K562 (cell line): ENCODE data around the gene SCRN1. TPM values are rescaled to one million over a fixed set of nuclear protein-coding genes. Genes with fewer than 3 reads are reported as not detected.

Experiments
- CHD2 ChIP-seq: IDR thresholded peaks from 2 replicates; pipeline ENCODE4 v1.6.1; 2011; ENCODE audit warnings: low read depth, low read length
- DACH1 ChIP-seq: fragments of 450-650 bp; IDR thresholded peaks from 2 replicates; pipeline ENCODE4 v1.6.1; 2018; ENCODE audit not compliant: partially characterized antibody
- ZNF217 ChIP-seq: sonication (generic); formaldehyde crosslinking; IDR thresholded peaks from 2 replicates; pipeline ENCODE4 v1.8.0; 2022; ENCODE audit warnings: mild to moderate bottlenecking, missing genetic modification reagents
- polyA plus RNA-seq, 8 experiments: library from polyadenylated mRNA; depleted of rRNA in 4 of 8; stranded (reverse) in 5 of 8; unstranded in 3 of 8; fragments of >200 nt; fragmentation: Nextera tagmentation in 2 of 8; fragmentation: Illumina TruSeq in 1 of 8; extraction: Ambion mirVana in 2 of 8; extraction: Trizol in 1 of 8; gene quantifications; 2 replicates each; pipeline versions ENCODE4 v1.2.1 to v1.2.3, GENCODE V29; 2011 to 2014; ENCODE audit warnings: inconsistent platforms in 1 of 8, missing spikeins in 1 of 8
- total RNA-seq, 7 experiments: library from RNA; depleted of rRNA in 6 of 7; stranded (reverse); fragments of >200 nt in 6 of 7; fragmentation: Illumina TruSeq in 2 of 7; extraction: Trizol in 2 of 7; gene quantifications; 2 replicates each; pipeline versions ENCODE4 v1.2.1 to v1.2.3, GENCODE V29; 2011 to 2021; ENCODE audit warnings: low replicate concordance in 1 of 7
- TF ChIP-seq, protein P1 (sequence below), 2 experiments: fragments of 450-650 bp; formaldehyde crosslinking in 1 of 2; IDR thresholded peaks; 2 replicates each; pipeline versions ENCODE4 v1.4.0 to v1.6.1; 2014 to 2020; ENCODE audit warnings: mild to moderate bottlenecking in 2 of 2, borderline replicate concordance in 1 of 2, low read depth in 1 of 2
- TF ChIP-seq, protein P2 (sequence below): sonication (generic); formaldehyde crosslinking; IDR thresholded peaks from 2 replicates; pipeline ENCODE4 v1.8.0; 2022; ENCODE audit warnings: mild to moderate bottlenecking, missing genetic modification reagents

The SCRN1 gene
- total and polyA plus RNA-seq, 9 of the 15 experiments (the other 6 are each of a cell fraction or from before 2014, with no cell fraction given) = 0.13 to 1.4 (median 0.20) TPM

GRCh38 chr7:29878081-29878688, 111.4 kb downstream of the SCRN1 start (continued):
- TF ChIP-seq, protein P1, sequence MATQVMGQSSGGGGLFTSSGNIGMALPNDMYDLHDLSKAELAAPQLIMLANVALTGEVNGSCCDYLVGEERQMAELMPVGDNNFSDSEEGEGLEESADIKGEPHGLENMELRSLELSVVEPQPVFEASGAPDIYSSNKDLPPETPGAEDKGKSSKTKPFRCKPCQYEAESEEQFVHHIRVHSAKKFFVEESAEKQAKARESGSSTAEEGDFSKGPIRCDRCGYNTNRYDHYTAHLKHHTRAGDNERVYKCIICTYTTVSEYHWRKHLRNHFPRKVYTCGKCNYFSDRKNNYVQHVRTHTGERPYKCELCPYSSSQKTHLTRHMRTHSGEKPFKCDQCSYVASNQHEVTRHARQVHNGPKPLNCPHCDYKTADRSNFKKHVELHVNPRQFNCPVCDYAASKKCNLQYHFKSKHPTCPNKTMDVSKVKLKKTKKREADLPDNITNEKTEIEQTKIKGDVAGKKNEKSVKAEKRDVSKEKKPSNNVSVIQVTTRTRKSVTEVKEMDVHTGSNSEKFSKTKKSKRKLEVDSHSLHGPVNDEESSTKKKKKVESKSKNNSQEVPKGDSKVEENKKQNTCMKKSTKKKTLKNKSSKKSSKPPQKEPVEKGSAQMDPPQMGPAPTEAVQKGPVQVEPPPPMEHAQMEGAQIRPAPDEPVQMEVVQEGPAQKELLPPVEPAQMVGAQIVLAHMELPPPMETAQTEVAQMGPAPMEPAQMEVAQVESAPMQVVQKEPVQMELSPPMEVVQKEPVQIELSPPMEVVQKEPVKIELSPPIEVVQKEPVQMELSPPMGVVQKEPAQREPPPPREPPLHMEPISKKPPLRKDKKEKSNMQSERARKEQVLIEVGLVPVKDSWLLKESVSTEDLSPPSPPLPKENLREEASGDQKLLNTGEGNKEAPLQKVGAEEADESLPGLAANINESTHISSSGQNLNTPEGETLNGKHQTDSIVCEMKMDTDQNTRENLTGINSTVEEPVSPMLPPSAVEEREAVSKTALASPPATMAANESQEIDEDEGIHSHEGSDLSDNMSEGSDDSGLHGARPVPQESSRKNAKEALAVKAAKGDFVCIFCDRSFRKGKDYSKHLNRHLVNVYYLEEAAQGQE (IDR thresholded peaks at IDR 0.05; ENCODE audit: borderline replicate concordance) = peak; percentile 55; the same call in 1 of the 2 replicates
- TF ChIP-seq, protein P1 (CRISPR knock-in tag; IDR thresholded peaks at IDR 0.05; ENCODE audit: low read depth) = no peak
- TF ChIP-seq, protein P2, sequence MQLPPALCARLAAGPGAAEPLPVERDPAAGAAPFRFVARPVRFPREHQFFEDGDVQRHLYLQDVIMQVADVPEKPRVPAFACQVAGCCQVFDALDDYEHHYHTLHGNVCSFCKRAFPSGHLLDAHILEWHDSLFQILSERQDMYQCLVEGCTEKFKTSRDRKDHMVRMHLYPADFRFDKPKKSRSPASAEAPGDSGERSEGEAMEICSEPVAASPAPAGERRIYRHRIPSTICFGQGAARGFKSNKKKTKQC (CRISPR knock-in tag) = no peak
- TF ChIP-seq DACH1 (peak; percentile 6), ZNF217 (CRISPR knock-in tag) (no peak), CHD2 (no peak)
